BJ (cell line): Measurements from ENCODE around the gene NAGA. TPM values are rescaled to one million over a fixed set of nuclear protein-coding genes. Genes with fewer than 3 reads are reported as not detected.
"Not testable (repeated sequence)": the region's sequence is repeated elsewhere in the genome, so short reads cannot be mapped to it uniquely, and the experiment has no call there.

Experiments used
- CTCF ChIA-PET: fragments of 350-600 bp; formaldehyde crosslinking; extraction: SDS; loops from one replicate; lab custom pipeline; 2021; ENCODE audit warnings: antibody characterized with exemption, inconsistent platforms; lab: Yijun Ruan, JAX
- POLR2A ChIA-PET: fragments of 300-600 bp; sonication (Branson Sonifier 250); formaldehyde crosslinking; extraction: SDS; loops from one replicate; lab custom pipeline; 2021; ENCODE audit warnings: antibody characterized with exemption; lab: Charles Lee
- DNase-seq: peaks from one replicate; pipeline ENCODE4 v3.0.0-alpha.2; 2011; ENCODE audit warnings: low read depth
- H3K27me3 ChIP-seq: 2 replicates; pipeline ENCODE4 v1.6.0; 2011; ENCODE audit warnings: low read length; ENCODE audit not compliant: control insufficient read depth, insufficient read depth
- H3K36me3 ChIP-seq: 2 replicates; pipeline ENCODE4 v1.5.1; 2011; ENCODE audit warnings: low read length; ENCODE audit not compliant: control insufficient read depth, insufficient read depth
- H3K4me3 ChIP-seq: 2 replicates; pipeline ENCODE4 v1.5.1; 2011; ENCODE audit warnings: low read depth, mild to moderate bottlenecking, control low read depth, low read length
- CTCF ChIP-seq: IDR thresholded peaks from 2 replicates; pipeline ENCODE4 v1.5.1; 2011; ENCODE audit warnings: low read depth, mild to moderate bottlenecking, control low read depth, inconsistent platforms, low read length, moderate library complexity; ENCODE audit not compliant: insufficient read depth
- polyA plus RNA-seq: library from polyadenylated mRNA; depleted of rRNA; stranded (reverse); fragments of >200 nt; gene quantifications from 2 replicates; pipeline ENCODE4 v1.2.3, GENCODE V29; 2011

The NAGA gene
- polyA plus RNA-seq, 1 experiment, result 68.4 TPM

- ChIA-PET POLR2A (no interaction called here), CTCF (interaction anchor here (0.9 kb wide), 1 partner anchor 10 kb away, joined by 3 read pairs; no protein-coding TSS in a partner anchor)
- no peak for DNase-seq
- H3K36me3 ChIP-seq, result no peaks in the 10 kb centered on the region
- no peak for TF ChIP-seq CTCF
- H3K4me3 ChIP-seq, result no peak overlapping the region
- H3K27me3 ChIP-seq, result no peaks in the 10 kb centered on the region
Observed at GRCh38 chr22:42108848-42109247, 38.2 kb upstream of the NAGA start.

GRCh38 chr22:42104332-42104860, 33.8 kb upstream of the NAGA start:
- H3K27me3 ChIP-seq, POLR2A ChIA-PET, H3K4me3 ChIP-seq, DNase-seq, H3K36me3 ChIP-seq: not testable (repeated sequence)
- CTCF ChIA-PET, result interaction anchor here (1.6 kb wide), 1 partner anchor 14 kb away, joined by 5 read pairs; the partner anchor contains the start of gene NDUFA6

GRCh38 chr22:42101199-42101598, 30.6 kb upstream of the NAGA start:
- POLR2A ChIA-PET, result no interaction called here
- no peak for TF ChIP-seq CTCF
- Histone ChIP-seq H3K27me3 (no peaks in the 10 kb centered on the region), H3K4me3 (no peak overlapping the region), H3K36me3 (no peaks in the 10 kb centered on the region)
- no peak for DNase-seq
- CTCF ChIA-PET, result interaction anchor here (0.6 to 4.1 kb wide), 3 partner anchors 10 to 219 kb away, joined by 3 to 21 read pairs (median 5); partner anchors contain the start of gene NDUFA6

GRCh38 chr22:42091455-42091782, 20.8 kb upstream of the NAGA start:
- no peak for TF ChIP-seq CTCF
- DNase-seq, result no peak
- peak overlapping the region; percentile 50 for H3K4me3 ChIP-seq
- ChIA-PET POLR2A (no interaction called here), CTCF (interaction anchor here (0.9 to 5.1 kb wide), 20 partner anchors 9 to 382 kb away, joined by 3 to 46 read pairs (median 5); partner anchors contain the start of genes NFAM1 and SMDT1)
- no peaks in the 10 kb centered on the region for H3K27me3 ChIP-seq
- no peaks in the 10 kb centered on the region; the same call in 1 of the 2 replicates for H3K36me3 ChIP-seq

GRCh38 chr22:42090596-42091454, 20.2 kb upstream of the NAGA start, which contains the start of gene NDUFA6:
Gene NDUFA6 (minus strand): TSS chr22:42090772. CDS start chr22:42090744, 28 bp downstream.
- DNase-seq, result peak; percentile 97
- TF ChIP-seq CTCF, result peak; percentile 92
- peak within 1 kb of the TSS; percentile 59 for H3K4me3 ChIP-seq
- POLR2A ChIA-PET, result interaction anchor here (0.9 kb wide), 1 partner anchor 11 kb away, joined by 5 read pairs; no protein-coding TSS in a partner anchor
- CTCF ChIA-PET, result interaction anchor here (0.8 to 5.1 kb wide), 27 partner anchors 9 to 394 kb away, joined by 3 to 46 read pairs (median 4); partner anchors contain the start of genes NFAM1 and SMDT1
- no peaks in the 10 kb centered on the region for H3K27me3 ChIP-seq
- peaks cover 4% of the 10 kb centered on the region for H3K36me3 ChIP-seq
